ENCODE data around the gene DOCK4. TPM values are rescaled to one million over a fixed set of nuclear protein-coding genes. Genes with fewer than 3 reads are reported as not detected.

DOCK4 gene
- total and polyA plus RNA-seq, 10 of the 15 experiments (the other 5 are each of a cell fraction or from before 2014, with no cell fraction given), result 0.03 to 0.73 (median 0.38) TPM

DNA sequence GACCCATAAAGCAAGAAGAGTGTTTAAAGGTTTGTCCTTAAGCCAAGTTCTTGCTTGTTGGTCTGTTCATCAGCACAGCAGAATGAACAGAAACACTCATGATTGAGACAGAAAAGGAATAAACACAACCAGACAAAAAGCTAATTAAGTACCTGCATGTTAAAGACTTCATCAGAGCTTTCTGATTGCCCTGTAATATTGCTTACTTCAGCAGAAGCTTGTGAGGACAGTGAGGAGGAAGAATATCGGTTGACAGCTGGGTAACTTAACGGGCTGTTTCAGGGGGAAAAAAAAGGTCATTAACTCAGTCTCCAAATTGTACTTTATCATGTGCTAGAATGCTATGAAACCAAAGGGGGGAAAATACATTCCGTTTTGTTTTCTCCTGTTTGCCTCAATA is 465.3 kb downstream of the DOCK4 start:
- SMC1A ChIA-PET (ENCODE audit: uncharacterized antibody, unreplicated experiment), result interaction anchor here (0.6 to 2.5 kb wide), 3 partner anchors 12 to 546 kb away, joined by 3 to 11 read pairs (median 6); no protein-coding TSS in a partner anchor
- no peak overlapping the region for H3K27ac ChIP-seq (ENCODE audit: control insufficient read depth, insufficient read depth)
- no peaks in the 10 kb centered on the region for H3K4me1 ChIP-seq (ENCODE audit: control insufficient read depth, insufficient read depth, low read length)
- TF ChIP-seq IKZF2 (IDR thresholded peaks at IDR 0.05) (no peak), HDGF (IDR thresholded peaks at IDR 0.05) (no peak), JUNB (IDR thresholded peaks at IDR 0.05) (no peak), SRF (IDR thresholded peaks at IDR 0.05; ENCODE audit: low read depth in 2 of 2, low read length in 2 of 2) (no peak), CREB1 (IDR thresholded peaks at IDR 0.05; ENCODE audit: low read depth) (no peak), ASH2L (IDR thresholded peaks at IDR 0.05; ENCODE audit: borderline replicate concordance, low read depth) (no peak), TAF1 (IDR thresholded peaks at IDR 0.05; ENCODE audit: borderline replicate concordance, low read depth, low read length) (no peak)
- TF ChIP-seq, protein P1, sequence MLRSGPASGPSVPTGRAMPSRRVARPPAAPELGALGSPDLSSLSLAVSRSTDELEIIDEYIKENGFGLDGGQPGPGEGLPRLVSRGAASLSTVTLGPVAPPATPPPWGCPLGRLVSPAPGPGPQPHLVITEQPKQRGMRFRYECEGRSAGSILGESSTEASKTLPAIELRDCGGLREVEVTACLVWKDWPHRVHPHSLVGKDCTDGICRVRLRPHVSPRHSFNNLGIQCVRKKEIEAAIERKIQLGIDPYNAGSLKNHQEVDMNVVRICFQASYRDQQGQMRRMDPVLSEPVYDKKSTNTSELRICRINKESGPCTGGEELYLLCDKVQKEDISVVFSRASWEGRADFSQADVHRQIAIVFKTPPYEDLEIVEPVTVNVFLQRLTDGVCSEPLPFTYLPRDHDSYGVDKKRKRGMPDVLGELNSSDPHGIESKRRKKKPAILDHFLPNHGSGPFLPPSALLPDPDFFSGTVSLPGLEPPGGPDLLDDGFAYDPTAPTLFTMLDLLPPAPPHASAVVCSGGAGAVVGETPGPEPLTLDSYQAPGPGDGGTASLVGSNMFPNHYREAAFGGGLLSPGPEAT (IDR thresholded peaks at IDR 0.05; ENCODE audit: low read depth), result no peak
- TF ChIP-seq, protein P2, sequence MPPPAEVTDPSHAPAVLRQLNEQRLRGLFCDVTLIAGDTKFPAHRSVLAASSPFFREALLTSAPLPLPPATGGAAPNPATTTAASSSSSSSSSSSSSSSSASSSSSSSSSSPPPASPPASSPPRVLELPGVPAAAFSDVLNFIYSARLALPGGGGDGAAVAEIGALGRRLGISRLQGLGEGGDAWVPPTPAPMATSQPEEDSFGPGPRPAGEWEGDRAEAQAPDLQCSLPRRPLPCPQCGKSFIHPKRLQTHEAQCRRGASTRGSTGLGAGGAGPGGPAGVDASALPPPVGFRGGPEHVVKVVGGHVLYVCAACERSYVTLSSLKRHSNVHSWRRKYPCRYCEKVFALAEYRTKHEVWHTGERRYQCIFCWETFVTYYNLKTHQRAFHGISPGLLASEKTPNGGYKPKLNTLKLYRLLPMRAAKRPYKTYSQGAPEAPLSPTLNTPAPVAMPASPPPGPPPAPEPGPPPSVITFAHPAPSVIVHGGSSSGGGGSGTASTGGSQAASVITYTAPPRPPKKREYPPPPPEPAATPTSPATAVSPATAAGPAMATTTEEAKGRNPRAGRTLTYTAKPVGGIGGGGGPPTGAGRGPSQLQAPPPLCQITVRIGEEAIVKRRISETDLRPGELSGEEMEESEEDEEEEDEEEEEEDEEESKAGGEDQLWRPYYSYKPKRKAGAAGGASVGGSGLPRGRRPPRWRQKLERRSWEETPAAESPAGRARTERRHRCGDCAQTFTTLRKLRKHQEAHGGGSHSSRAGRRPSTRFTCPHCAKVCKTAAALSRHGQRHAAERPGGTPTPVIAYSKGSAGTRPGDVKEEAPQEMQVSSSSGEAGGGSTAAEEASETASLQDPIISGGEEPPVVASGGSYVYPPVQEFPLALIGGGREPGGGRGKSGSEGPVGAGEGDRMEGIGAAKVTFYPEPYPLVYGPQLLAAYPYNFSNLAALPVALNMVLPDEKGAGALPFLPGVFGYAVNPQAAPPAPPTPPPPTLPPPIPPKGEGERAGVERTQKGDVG (CRISPR knock-in tag; IDR thresholded peaks at IDR 0.05), result no peak
- H4K20me1 ChIP-seq (ENCODE audit: control insufficient read depth, insufficient read depth), result no peaks in the 10 kb centered on the region
- no peak overlapping the region for H3K9ac ChIP-seq (ENCODE audit: control insufficient read depth, insufficient read depth, low read length)
- H3K36me3 ChIP-seq (ENCODE audit: control insufficient read depth in 2 of 2, insufficient read depth in 2 of 2, low read length in 1 of 2), result no peaks in the 10 kb centered on the region
- DNase-seq (ENCODE audit: low read depth, low spot score) (no peak), ATAC-seq (no peak), FAIRE-seq (no peak)
- no peak overlapping the region for H3K4me2 ChIP-seq (ENCODE audit: control insufficient read depth, insufficient read depth)
- no peaks in the 10 kb centered on the region for H3K9me3 ChIP-seq (replicated peaks; ENCODE audit: control insufficient read depth, insufficient read depth, low read length)
- H3K27me3 ChIP-seq (replicated peaks in 1 of 2; ENCODE audit: control insufficient read depth in 2 of 2, insufficient read depth in 2 of 2, low read length in 1 of 2), result no peaks in the 10 kb centered on the region
- intact Hi-C loops (cut with micrococcal nuclease; ENCODE audit: unreplicated experiment), result loop anchor here (1.0 to 5.0 kb wide), 4 partner anchors 114 to 1681 kb away; no protein-coding TSS in a partner anchor
- in situ Hi-C loops (cut with MboI), result loop anchor here (5.0 to 10.0 kb wide), 3 partner anchors 674 to 1684 kb away; no protein-coding TSS in a partner anchor
- no peaks in the 10 kb centered on the region for H3K79me2 ChIP-seq (ENCODE audit: control insufficient read depth, insufficient read depth, low read length)
- WGBS (ENCODE audit: insufficient coverage, insufficient replicate concordance, low lambda C conversion rate, missing lambda C conversion rate), result 89% methylated on average over 3 of the region's 3 CpGs
- no peak overlapping the region for H2AFZ ChIP-seq (ENCODE audit: control insufficient read depth, low read depth, low read length)
- no TSS peak for BruUV-seq (replicated peaks)
- H3K4me3 ChIP-seq, result no peak overlapping the region
- CTCF ChIA-PET, result interaction anchor here (0.7 to 3.0 kb wide), 14 partner anchors 11 to 756 kb away, joined by 3 to 21 read pairs (median 4); no protein-coding TSS in a partner anchor
- RAD21 ChIA-PET (ENCODE audit: unreplicated experiment), result interaction anchor here (1.2 kb wide), 1 partner anchor 755 kb away, joined by 4 read pairs; no protein-coding TSS in a partner anchor
- POLR2A ChIA-PET, result no interaction called here
